Karpas-422 (cell line): ENCODE measurements around the gene RNF145. TPM values are rescaled to one million over a fixed set of nuclear protein-coding genes. Genes with fewer than 3 reads are reported as not detected.

Source experiments
- DNase-seq: peaks from one replicate; pipeline ENCODE4 v3.0.0-alpha.2; 2015
- H2AFZ ChIP-seq: fragments of 200-600 bp; sonication (generic); 2 replicates; pipeline ENCODE4 v1.6.1; 2014; ENCODE audit warnings: antibody characterized with exemption, low read length, mixed read lengths
- H3K27ac ChIP-seq: fragments of 200-600 bp; sonication (generic); 2 replicates; pipeline ENCODE4 v1.5.1; 2014; ENCODE audit warnings: mild to moderate bottlenecking, low read length, moderate library complexity
- H3K27me3 ChIP-seq: fragments of 200-600 bp; sonication (generic); 2 replicates; pipeline ENCODE4 v1.6.1; 2014; ENCODE audit warnings: low read length, mixed read lengths
- H3K36me3 ChIP-seq: fragments of 200-600 bp; sonication (generic); 2 replicates; pipeline ENCODE4 v1.6.1; 2014; ENCODE audit warnings: low read length, mixed read lengths; ENCODE audit not compliant: insufficient read depth
- H3K4me1 ChIP-seq: fragments of 200-600 bp; sonication (generic); 2 replicates; pipeline ENCODE4 v1.6.1; 2014; ENCODE audit warnings: mild to moderate bottlenecking, low read length, mixed read lengths
- H3K4me2 ChIP-seq: fragments of 200-600 bp; sonication (generic); 2 replicates; pipeline ENCODE4 v1.6.1; 2014; ENCODE audit warnings: low read length, low read depth, mild to moderate bottlenecking; ENCODE audit not compliant: poor library complexity, severe bottlenecking
- H3K4me3 ChIP-seq: fragments of 200-600 bp; sonication (generic); 2 replicates; pipeline ENCODE4 v1.5.1; 2014; ENCODE audit warnings: mild to moderate bottlenecking, antibody characterized with exemption, low read length, mixed read lengths
- H3K79me2 ChIP-seq: fragments of 200-600 bp; sonication (generic); 2 replicates; pipeline ENCODE4 v1.6.1; 2014; ENCODE audit warnings: mild to moderate bottlenecking, low read length, mixed read lengths
- H3K9ac ChIP-seq: fragments of 200-600 bp; sonication (generic); 2 replicates; pipeline ENCODE4 v1.6.0; 2014; ENCODE audit warnings: low read length
- H3K9me2 ChIP-seq: fragments of 200-600 bp; sonication (generic), shearing (Covaris generic); replicated peaks from 2 replicates; pipeline ENCODE4 v1.6.0; 2014; ENCODE audit warnings: mild to moderate bottlenecking, low read length, moderate library complexity; ENCODE audit not compliant: insufficient read depth
- H3K9me3 ChIP-seq: fragments of 300-700, 200-600 bp; sonication (generic); 2 replicates; pipeline ENCODE4 v1.6.1; 2014; ENCODE audit warnings: low read length, mixed read lengths
- H4K20me1 ChIP-seq: fragments of 200-600 bp; sonication (generic); 2 replicates; pipeline ENCODE4 v1.6.1; 2014; ENCODE audit warnings: mild to moderate bottlenecking, antibody characterized with exemption, low read length, low read depth; ENCODE audit not compliant: insufficient read depth
- total RNA-seq: library from RNA; depleted of rRNA; stranded (reverse); fragments of >200 nt; shearing (Covaris generic); gene quantifications from 2 replicates; pipeline ENCODE4 v1.2.3, GENCODE V29; 2014; ENCODE audit warnings: low replicate concordance

RNF145 gene
- total RNA-seq, 1 experiment from 2014 or later = 113 TPM

GRCh38 chr5:159139802-159140201 lies 69.6 kb downstream of the RNF145 start:
- Histone ChIP-seq H3K4me3 (no peak overlapping the region), H3K79me2 (no peaks in the 10 kb centered on the region), H3K9ac (no peak overlapping the region), H4K20me1 (no peaks in the 10 kb centered on the region), H3K27me3 (no peaks in the 10 kb centered on the region), H3K4me2 (no peak overlapping the region), H3K9me3 (no peaks in the 10 kb centered on the region), H2AFZ (no peak overlapping the region), H3K4me1 (no peaks in the 10 kb centered on the region), H3K9me2 (no peaks in the 10 kb centered on the region), H3K36me3 (no peaks in the 10 kb centered on the region), H3K27ac (no peak overlapping the region)
- no peak for DNase-seq

DNA sequence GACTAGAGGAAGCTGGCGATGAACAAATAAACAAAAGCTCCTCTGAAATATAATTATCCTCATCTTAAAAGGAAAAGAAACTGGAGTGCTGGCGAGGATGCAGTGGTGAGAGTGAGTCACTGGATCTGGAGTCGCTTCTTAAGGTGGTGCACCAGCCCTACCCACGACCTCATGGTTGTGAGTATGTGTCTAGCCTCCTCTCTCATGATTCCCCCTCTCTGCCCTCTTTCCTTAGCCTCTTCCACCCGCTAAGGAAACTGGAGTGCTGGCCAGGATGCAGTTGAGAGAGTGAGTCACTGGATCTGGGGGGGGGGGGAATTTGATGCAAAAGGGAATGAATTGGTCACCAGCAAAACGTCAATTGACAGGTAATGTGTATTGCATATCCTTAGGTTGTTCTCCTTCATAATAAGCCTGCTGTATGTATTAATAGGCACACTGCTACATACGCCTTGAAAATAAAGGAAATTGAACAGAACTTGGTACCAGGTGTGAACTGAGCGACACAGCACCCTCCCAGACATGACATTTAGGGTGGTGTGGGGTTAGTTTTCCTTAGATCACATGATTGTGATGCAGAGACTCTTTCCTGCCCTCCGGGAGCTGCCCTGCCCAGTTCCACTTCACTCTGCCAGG lies 73.3 kb downstream of the RNF145 start:
- no peaks in the 10 kb centered on the region for H3K27me3 ChIP-seq
- H3K36me3 ChIP-seq = no peaks in the 10 kb centered on the region
- no peaks in the 10 kb centered on the region for H3K9me2 ChIP-seq
- no peaks in the 10 kb centered on the region for H3K79me2 ChIP-seq
- no peak for DNase-seq
- H3K4me1 ChIP-seq = peaks cover 2% of the 10 kb centered on the region; the same call in 1 of the 2 replicates
- no peaks in the 10 kb centered on the region for H4K20me1 ChIP-seq
- H3K4me2 ChIP-seq = no peak overlapping the region
- H3K4me3 ChIP-seq = no peak overlapping the region
- no peaks in the 10 kb centered on the region for H3K9me3 ChIP-seq
- H3K27ac ChIP-seq = no peak overlapping the region
- H2AFZ ChIP-seq = no peak overlapping the region
- no peak overlapping the region for H3K9ac ChIP-seq

DNA sequence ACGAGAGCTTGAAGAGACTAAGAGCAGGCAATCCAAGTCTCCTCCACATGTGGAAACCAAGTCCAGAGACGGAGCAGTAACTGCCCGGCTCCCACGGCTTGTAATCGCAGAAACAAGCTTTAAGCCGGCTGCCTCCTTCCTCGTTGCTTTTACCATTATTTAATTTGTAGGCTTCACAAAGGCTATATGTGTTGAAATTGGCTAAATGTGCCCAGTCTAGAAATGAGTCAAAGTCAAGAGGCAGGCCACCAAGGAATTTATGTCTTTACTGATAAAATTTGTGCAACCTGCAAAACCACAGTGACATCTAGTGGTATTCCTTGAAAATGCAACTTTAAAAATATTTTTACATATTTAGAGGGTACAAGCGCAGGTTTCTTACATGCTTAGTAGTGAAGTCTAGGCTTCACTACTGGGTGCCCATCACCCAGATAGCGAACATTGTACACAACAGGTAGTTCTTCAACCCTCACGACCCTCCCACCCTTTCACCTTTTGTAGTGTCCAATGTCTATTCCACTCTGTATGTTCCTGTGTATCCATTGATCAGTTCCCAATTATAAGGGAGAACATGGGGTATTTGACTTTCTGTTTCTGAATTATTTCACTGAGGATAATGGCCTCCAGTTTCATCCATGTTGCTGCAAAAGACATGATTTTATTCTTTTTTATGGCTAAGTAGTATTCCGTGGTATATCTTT lies 76.2 kb downstream of the RNF145 start:
- Histone ChIP-seq H2AFZ (no peak overlapping the region), H3K4me2 (peak overlapping the region; percentile 29), H3K27me3 (no peaks in the 10 kb centered on the region), H3K4me3 (no peak overlapping the region), H3K4me1 (peaks cover 2% of the 10 kb centered on the region; the same call in 1 of the 2 replicates), H3K79me2 (no peaks in the 10 kb centered on the region), H3K9ac (no peak overlapping the region), H3K9me3 (no peaks in the 10 kb centered on the region), H3K36me3 (no peaks in the 10 kb centered on the region), H4K20me1 (no peaks in the 10 kb centered on the region), H3K9me2 (no peaks in the 10 kb centered on the region), H3K27ac (no peak overlapping the region)
- DNase-seq = peak; percentile 89

DNA sequence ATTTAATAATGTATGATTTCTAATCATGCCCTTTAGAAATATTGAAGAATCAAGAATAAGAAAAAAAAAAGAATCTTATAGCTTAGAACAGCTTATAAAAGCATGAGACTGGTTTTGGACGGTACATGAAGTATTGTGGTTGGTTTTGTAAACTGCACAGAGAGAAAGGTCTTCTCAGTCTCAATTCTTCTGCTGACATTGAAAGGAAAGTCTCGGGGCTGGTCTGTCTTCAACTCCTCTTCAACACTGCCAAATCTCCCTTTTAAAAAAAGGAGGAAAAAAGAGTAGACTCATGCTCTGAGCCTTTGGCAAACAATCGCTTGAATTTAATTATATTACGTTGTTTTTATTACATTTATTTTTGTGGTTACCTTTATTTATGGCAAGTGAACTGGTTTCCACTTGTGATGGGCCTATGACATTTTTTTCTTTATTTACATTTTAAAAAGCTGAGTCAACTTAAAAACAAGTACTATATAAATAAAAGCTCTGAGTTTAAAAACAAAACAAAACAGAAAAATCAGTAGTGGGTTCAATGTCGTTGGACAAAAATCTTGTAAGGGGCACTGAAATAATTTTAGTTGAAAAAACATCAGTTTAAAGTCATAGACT lies 76.8 kb downstream of the RNF145 start:
- Histone ChIP-seq H3K9ac (no peak overlapping the region), H3K9me3 (no peaks in the 10 kb centered on the region), H3K27me3 (no peaks in the 10 kb centered on the region), H3K4me1 (peaks cover 2% of the 10 kb centered on the region; the same call in 1 of the 2 replicates), H3K4me2 (peak overlapping the region; percentile 29), H3K36me3 (no peaks in the 10 kb centered on the region), H4K20me1 (no peaks in the 10 kb centered on the region), H3K9me2 (no peaks in the 10 kb centered on the region), H3K4me3 (no peak overlapping the region), H2AFZ (no peak overlapping the region), H3K79me2 (no peaks in the 10 kb centered on the region), H3K27ac (no peak overlapping the region)
- no peak for DNase-seq

DNA sequence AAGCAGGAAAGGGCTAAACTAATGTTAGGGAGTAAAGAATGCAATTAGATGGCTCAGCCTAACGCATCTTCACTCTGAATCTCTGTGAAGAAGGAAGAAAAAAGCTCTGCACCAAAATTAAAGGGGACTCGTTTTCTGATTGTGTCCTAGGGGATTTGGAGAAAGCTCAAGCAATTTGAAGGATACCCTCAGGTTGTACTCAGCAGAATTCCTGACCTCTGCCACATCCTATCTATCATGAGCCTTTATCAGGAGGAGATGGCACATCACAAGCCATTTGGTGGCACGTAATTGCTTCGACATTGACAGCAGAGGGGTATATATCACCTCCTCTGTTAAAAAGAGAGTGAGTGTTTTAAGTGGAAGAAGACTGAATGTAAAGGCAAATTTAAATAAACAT lies 77.4 kb downstream of the RNF145 start:
- Histone ChIP-seq H3K9me2 (no peaks in the 10 kb centered on the region), H3K4me3 (no peak overlapping the region), H3K36me3 (no peaks in the 10 kb centered on the region), H3K9ac (no peak overlapping the region), H3K9me3 (no peaks in the 10 kb centered on the region), H4K20me1 (no peaks in the 10 kb centered on the region), H3K27me3 (no peaks in the 10 kb centered on the region), H2AFZ (no peak overlapping the region), H3K4me1 (peaks cover 2% of the 10 kb centered on the region; the same call in 1 of the 2 replicates), H3K79me2 (no peaks in the 10 kb centered on the region), H3K4me2 (no peak overlapping the region), H3K27ac (no peak overlapping the region)
- no peak for DNase-seq

GRCh38 chr5:159130871-159131270 lies 78.5 kb downstream of the RNF145 start:
- H4K20me1 ChIP-seq = no peaks in the 10 kb centered on the region
- DNase-seq = no peak
- no peaks in the 10 kb centered on the region for H3K9me2 ChIP-seq
- H2AFZ ChIP-seq = no peak overlapping the region
- H3K27me3 ChIP-seq = no peaks in the 10 kb centered on the region
- no peak overlapping the region for H3K4me2 ChIP-seq
- no peaks in the 10 kb centered on the region for H3K79me2 ChIP-seq
- H3K27ac ChIP-seq = no peak overlapping the region
- no peak overlapping the region for H3K4me3 ChIP-seq
- H3K9me3 ChIP-seq = no peaks in the 10 kb centered on the region
- H3K36me3 ChIP-seq = no peaks in the 10 kb centered on the region
- H3K4me1 ChIP-seq = peaks cover 2% of the 10 kb centered on the region; the same call in 1 of the 2 replicates
- no peak overlapping the region for H3K9ac ChIP-seq

DNA sequence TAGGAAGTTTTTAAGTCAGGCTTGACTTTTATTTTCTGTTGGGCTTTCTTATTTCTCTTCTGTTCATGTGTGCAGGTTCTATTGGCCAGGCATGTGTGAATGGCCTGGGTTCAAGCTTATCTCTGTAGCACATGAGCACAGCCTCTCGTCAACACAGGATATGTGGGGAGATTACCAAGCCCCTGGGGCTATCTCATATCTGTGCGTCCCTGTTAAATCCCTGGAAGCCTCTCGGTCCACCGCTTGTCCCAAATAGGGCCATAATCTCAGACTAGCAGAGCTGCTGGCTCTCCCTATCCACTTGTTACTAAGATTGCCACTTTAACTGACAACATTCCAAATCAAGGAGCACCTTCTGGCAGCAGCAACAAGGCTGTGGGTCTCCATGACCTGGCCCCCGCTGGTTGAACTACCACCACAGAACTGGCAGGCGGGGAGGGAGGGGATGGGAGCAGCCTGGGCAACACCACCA lies 81.2 kb downstream of the RNF145 start:
- Histone ChIP-seq H3K9me2 (no peaks in the 10 kb centered on the region), H2AFZ (no peak overlapping the region), H4K20me1 (no peaks in the 10 kb centered on the region), H3K4me3 (no peak overlapping the region), H3K27me3 (no peaks in the 10 kb centered on the region), H3K4me1 (peaks cover 2% of the 10 kb centered on the region; the same call in 1 of the 2 replicates), H3K9me3 (0 out of 2 replicates have a peak, but pooled peaks cover 4% of the 10 kb centered on the region), H3K36me3 (no peaks in the 10 kb centered on the region), H3K9ac (no peak overlapping the region), H3K79me2 (no peaks in the 10 kb centered on the region), H3K27ac (no peak overlapping the region), H3K4me2 (no peak overlapping the region)
- no peak for DNase-seq

GRCh38 chr5:159123700-159124099 lies 85.7 kb downstream of the RNF145 start:
- Histone ChIP-seq H3K4me2 (no peak overlapping the region), H3K4me3 (no peak overlapping the region), H3K36me3 (no peaks in the 10 kb centered on the region), H4K20me1 (no peaks in the 10 kb centered on the region), H3K27me3 (no peaks in the 10 kb centered on the region), H3K9ac (no peak overlapping the region), H3K4me1 (no peaks in the 10 kb centered on the region), H2AFZ (no peak overlapping the region), H3K9me2 (no peaks in the 10 kb centered on the region), H3K79me2 (no peaks in the 10 kb centered on the region), H3K27ac (no peak overlapping the region), H3K9me3 (0 out of 2 replicates have a peak, but pooled peaks cover 4% of the 10 kb centered on the region)
- no peak for DNase-seq
